ENCODE data around the gene MED13L. TPM values are rescaled to one million over a fixed set of nuclear protein-coding genes. Genes with fewer than 3 reads are reported as not detected.

MED13L gene
- total RNA-seq, 1 donor from 2014 or later, result 117 TPM

GRCh38 chr12:116093915-116094314, 183.6 kb downstream of the MED13L start:
- intact Hi-C loops (cut with DNase I), result no loop called here
- no peak overlapping the region for H3K4me3 ChIP-seq
- no peaks in the 10 kb centered on the region for H3K4me1 ChIP-seq
- no peaks in the 10 kb centered on the region for H3K27me3 ChIP-seq
- H3K9me3 ChIP-seq, result no peaks in the 10 kb centered on the region
- no peaks in the 10 kb centered on the region for H3K36me3 ChIP-seq
- no peak for DNase-seq (ENCODE audit: low spot score in 2 of 2)
- no peak overlapping the region for H3K27ac ChIP-seq
- no peak for TF ChIP-seq CTCF (IDR thresholded peaks at IDR 0.05)

GRCh38 chr12:116092776-116093175, 184.7 kb downstream of the MED13L start:
- no peak for TF ChIP-seq CTCF (IDR thresholded peaks at IDR 0.05)
- Histone ChIP-seq H3K9me3 (no peaks in the 10 kb centered on the region), H3K27ac (no peak overlapping the region), H3K4me1 (no peaks in the 10 kb centered on the region), H3K36me3 (no peaks in the 10 kb centered on the region), H3K27me3 (no peaks in the 10 kb centered on the region), H3K4me3 (no peak overlapping the region)
- no peak for DNase-seq (ENCODE audit: low spot score in 2 of 2)
- intact Hi-C loops (cut with DNase I), result no loop called here

- H3K4me1 ChIP-seq, result peaks cover 0 to 2% of the 10 kb centered on the region in 2 donors
- intact Hi-C loops (cut with DNase I), result no loop called here
- no peak overlapping the region for H3K4me3 ChIP-seq
- DNase-seq (ENCODE audit: low spot score in 2 of 2), result no peak
- TF ChIP-seq CTCF (IDR thresholded peaks at IDR 0.05), result no peak
- H3K27me3 ChIP-seq, result no peaks in the 10 kb centered on the region
- no peaks in the 10 kb centered on the region for H3K36me3 ChIP-seq
- H3K9me3 ChIP-seq, result no peaks in the 10 kb centered on the region
- H3K27ac ChIP-seq, result no peak overlapping the region
Measured at GRCh38 chr12:116092162-116092561, 185.3 kb downstream of the MED13L start.

- DNase-seq (ENCODE audit: low spot score in 2 of 2), result no peak
- H3K27me3 ChIP-seq, result no peaks in the 10 kb centered on the region
- H3K9me3 ChIP-seq, result no peaks in the 10 kb centered on the region
- H3K4me1 ChIP-seq, result peaks cover 0 to 2% of the 10 kb centered on the region in 2 donors
- intact Hi-C loops (cut with DNase I), result no loop called here
- no peak overlapping the region for H3K4me3 ChIP-seq
- TF ChIP-seq CTCF (IDR thresholded peaks at IDR 0.05), result no peak
- no peak overlapping the region for H3K27ac ChIP-seq
- no peaks in the 10 kb centered on the region for H3K36me3 ChIP-seq
Measured at GRCh38 chr12:116091579-116091978, 185.9 kb downstream of the MED13L start.

- no peak overlapping the region for H3K4me3 ChIP-seq
- DNase-seq (ENCODE audit: low spot score in 2 of 2), result no peak
Measured at GRCh38 chr12:116090516-116090915, 187.0 kb downstream of the MED13L start.

More at GRCh38 chr12:116090516-116090915, 187.0 kb downstream of the MED13L start:
- Histone ChIP-seq H3K36me3 (no peaks in the 10 kb centered on the region), H3K27me3 (no peaks in the 10 kb centered on the region), H3K9me3 (no peaks in the 10 kb centered on the region), H3K4me1 (peaks cover 0 to 2% of the 10 kb centered on the region in 2 donors), H3K27ac (no peak overlapping the region)
- no peak for TF ChIP-seq CTCF (IDR thresholded peaks at IDR 0.05)
- intact Hi-C loops (cut with DNase I), result no loop called here

All from ascending aorta (tissue), 2 donors.